ENCODE data around the gene RDH16. TPM values are rescaled to one million over a fixed set of nuclear protein-coding genes. Genes with fewer than 3 reads are reported as not detected.
"Not testable (repeated sequence)": the region's sequence is repeated elsewhere in the genome, so short reads cannot be mapped to it uniquely, and the experiment has no call there.

Gene RDH16
- total and polyA plus RNA-seq, 2 donors (not counting 1 experiment from before 2014, with no cell fraction given) = 1.1 to 1.5 TPM

- H3K27me3 ChIP-seq (replicated peaks in 1 of 4; ENCODE audit: control extremely low read depth in 1 of 4, control insufficient read depth in 3 of 4, insufficient read depth in 4 of 4, low read length in 3 of 4) = peaks cover 0 to 8% (median 2%) of the 10 kb centered on the region in 4 experiments
- DNase-seq = peak; percentile 4
- ChIA-PET CTCF (interaction anchor here (1.3 to 1.6 kb wide), 2 partner anchors 11 to 18 kb away, joined by 3 read pairs; a partner anchor contains a TSS), POLR2A (no interaction called here)
- H3K4me3 ChIP-seq (ENCODE audit: control extremely low read depth in 1 of 5, extremely low read depth in 1 of 5, insufficient read depth in 1 of 5, low read depth in 2 of 5, low read length in 4 of 5) = no peak overlapping the region
- H3K4me1 ChIP-seq (ENCODE audit: control insufficient read depth in 2 of 2, insufficient read depth in 2 of 2, low read length in 2 of 2) = peaks cover 0 to 8% of the 10 kb centered on the region in 2 donors
- Mint-ChIP-seq H3K27ac (no peak overlapping the region), H3K4me1 (peaks cover 4% of the 10 kb centered on the region), H3K27me3 (no peaks in the 10 kb centered on the region), H3K9me3 (ENCODE audit: insufficient read depth) (no peaks in the 10 kb centered on the region), H3K4me3 (no peak overlapping the region)
- TF ChIP-seq EZH2 (IDR thresholded peaks at IDR 0.05; ENCODE audit: borderline replicate concordance, insufficient read depth, low read depth, low read length, poor library complexity, severe bottlenecking) (no peak), CTCF (IDR thresholded peaks at IDR 0.05) (no peak)
- no peaks in the 10 kb centered on the region for H3K79me2 ChIP-seq (ENCODE audit: control insufficient read depth, insufficient read depth, low read length)
- H3K27ac ChIP-seq (ENCODE audit: low read length in 2 of 2) = no peak overlapping the region
- H3K9me3 ChIP-seq (ENCODE audit: control extremely low read depth in 1 of 3, control insufficient read depth in 2 of 3, insufficient read depth in 1 of 3, low read length in 2 of 3) = no peaks in the 10 kb centered on the region
- no peak for ATAC-seq (ENCODE audit: low read depth)
- 93% methylated on average over 4 of the region's 4 CpGs for WGBS (ENCODE audit: insufficient coverage)
- H3K36me3 ChIP-seq (replicated peaks in 1 of 2; ENCODE audit: control extremely low read depth in 1 of 2, control insufficient read depth in 1 of 2, extremely low read depth in 1 of 2, insufficient read depth in 2 of 2, low read length in 1 of 2) = no peaks in the 10 kb centered on the region
- intact Hi-C loops (cut with micrococcal nuclease) = no loop called here
- H2AFZ ChIP-seq (ENCODE audit: insufficient read depth, low read depth, low read length, poor library complexity, severe bottlenecking) = no peak overlapping the region
- H3K9ac ChIP-seq (ENCODE audit: low read length) = no peak overlapping the region
- no peaks in the 10 kb centered on the region for H4K20me1 ChIP-seq (ENCODE audit: control insufficient read depth, insufficient read depth, low read length, poor library complexity, severe bottlenecking)
- H3K4me2 ChIP-seq (replicated peaks; ENCODE audit: low read depth, low read length, poor library complexity, severe bottlenecking) = no peak overlapping the region
These were observed 26.0 kb upstream of the RDH16 start for GRCh38 chr12:56983386-56983785.

- H3K36me3 ChIP-seq (replicated peaks in 1 of 2; ENCODE audit: control extremely low read depth in 1 of 2, control insufficient read depth in 1 of 2, extremely low read depth in 1 of 2, insufficient read depth in 2 of 2, low read length in 1 of 2); DNase-seq; H3K4me1 Mint-ChIP-seq; H3K9me3 Mint-ChIP-seq (ENCODE audit: insufficient read depth); H3K27ac ChIP-seq (ENCODE audit: low read length in 2 of 2); H3K4me3 ChIP-seq (ENCODE audit: control extremely low read depth in 1 of 5, extremely low read depth in 1 of 5, insufficient read depth in 1 of 5, low read depth in 2 of 5, low read length in 4 of 5); H2AFZ ChIP-seq (ENCODE audit: insufficient read depth, low read depth, low read length, poor library complexity, severe bottlenecking); H3K27me3 Mint-ChIP-seq; H3K4me3 Mint-ChIP-seq; H3K27ac Mint-ChIP-seq; H3K4me2 ChIP-seq (replicated peaks; ENCODE audit: low read depth, low read length, poor library complexity, severe bottlenecking); intact Hi-C loops (cut with micrococcal nuclease); H4K20me1 ChIP-seq (ENCODE audit: control insufficient read depth, insufficient read depth, low read length, poor library complexity, severe bottlenecking); H3K79me2 ChIP-seq (ENCODE audit: control insufficient read depth, insufficient read depth, low read length); H3K9ac ChIP-seq (ENCODE audit: low read length); H3K27me3 ChIP-seq (replicated peaks in 1 of 4; ENCODE audit: control extremely low read depth in 1 of 4, control insufficient read depth in 3 of 4, insufficient read depth in 4 of 4, low read length in 3 of 4); H3K4me1 ChIP-seq (ENCODE audit: control insufficient read depth in 2 of 2, insufficient read depth in 2 of 2, low read length in 2 of 2); H3K9me3 ChIP-seq (ENCODE audit: control extremely low read depth in 1 of 3, control insufficient read depth in 2 of 3, insufficient read depth in 1 of 3, low read length in 2 of 3); POLR2A ChIA-PET; ATAC-seq (ENCODE audit: low read depth): not testable (repeated sequence)
- CTCF ChIA-PET = interaction anchor here (1.3 to 1.6 kb wide), 2 partner anchors 11 to 19 kb away, joined by 3 read pairs; a partner anchor contains a TSS
- WGBS (ENCODE audit: insufficient coverage) = 84% methylated on average over 2 of the region's 3 CpGs
These were observed 25.3 kb upstream of the RDH16 start for GRCh38 chr12:56982578-56983236.

All from B cell (primary cell).